K562 (cell line): ENCODE data around the gene SUPT7L. TPM values are rescaled to one million over a fixed set of nuclear protein-coding genes. Genes with fewer than 3 reads are reported as not detected.

ENCODE experiments used
- ATAC-seq: fragments of 200-7000 bp; cut with Tn5 transposase; 3 replicates; pipeline ENCODE4 v1.9.1; 2020; ENCODE audit warnings: moderate library complexity
- BruUV-seq: library from RNA; stranded (reverse); fragments of 400-500 nt; replicated peaks from 2 replicates; lab custom pipeline; 2021; lab: Mats Ljungman, UMichigan
- CTCF ChIA-PET: fragments of 300-600 bp; formaldehyde crosslinking; extraction: SDS; loops from one replicate; lab custom pipeline; 2021; ENCODE audit warnings: low intra/inter-chr PET ratio; lab: Yijun Ruan, JAX
- POLR2A ChIA-PET: fragments of 300-600, 350-650 bp; sonication (Branson Sonifier 250); formaldehyde crosslinking; extraction: SDS; loops from one replicate; lab custom pipeline; 2021; ENCODE audit warnings: antibody characterized with exemption, inconsistent platforms; lab: Yijun Ruan, JAX
- DNase-seq, 4 experiments: peaks; one replicate each; pipeline versions ENCODE4 v3.0.0 to v3.0.0-alpha.2; 2011 to 2018; ENCODE audit warnings: low spot score in 3 of 4, mixed read lengths in 3 of 4; ENCODE audit errors: extremely low read depth in 1 of 4
- FAIRE-seq: peaks from 2 replicates; lab custom pipeline; 2011; peaks lifted over from hg19 to GRCh38; lab: Jason Lieb, UNC
- H2AFZ ChIP-seq: 2 replicates; pipeline ENCODE4 v1.6.0; 2011; ENCODE audit warnings: low read depth, low read length, control low read depth, inconsistent platforms
- H3K27ac ChIP-seq: fragments of 200-600 bp; 3 replicates; pipeline ENCODE4 v1.8.0; 2011; ENCODE audit warnings: low read depth, mild to moderate bottlenecking, control low read depth, inconsistent platforms, low read length, moderate library complexity, mixed read lengths; ENCODE audit errors: extremely low read depth
- H3K27me3 ChIP-seq, 2 experiments: fragments of 300-600 bp in 1 of 2; 2 replicates in 1 of 2; 3 replicates in 1 of 2; pipeline versions ENCODE4 v1.6.0 to v1.8.0; 2011; ENCODE audit warnings: inconsistent platforms in 2 of 2, low read length in 2 of 2, mild to moderate bottlenecking in 1 of 2, mixed read lengths in 1 of 2, moderate library complexity in 1 of 2; ENCODE audit not compliant: control insufficient read depth in 2 of 2, insufficient read depth in 2 of 2
- H3K36me3 ChIP-seq: fragments of 300-600 bp; 3 replicates; pipeline ENCODE4 v1.8.0; 2011; ENCODE audit warnings: mild to moderate bottlenecking, low read length, inconsistent platforms; ENCODE audit not compliant: control insufficient read depth, insufficient read depth
- H3K4me1 ChIP-seq, 2 experiments: fragments of 200-600 bp in 1 of 2; replicated peaks in 1 of 2; 2 replicates in 1 of 2; 3 replicates in 1 of 2; pipeline versions ENCODE4 v1.5.1 to v1.8.0; 2011; ENCODE audit warnings: inconsistent platforms in 2 of 2, low read length in 2 of 2, mild to moderate bottlenecking in 1 of 2, mixed read lengths in 1 of 2, moderate library complexity in 1 of 2; ENCODE audit not compliant: control insufficient read depth in 2 of 2, insufficient read depth in 2 of 2
- H3K4me2 ChIP-seq: 2 replicates; pipeline ENCODE4 v1.6.1; 2011; ENCODE audit warnings: low read length, control low read depth, inconsistent platforms, mixed read lengths; ENCODE audit not compliant: insufficient read depth
- H3K4me3 ChIP-seq: fragments of 200-600 bp; sonication (generic), shearing (Covaris generic); 2 replicates; pipeline ENCODE4 v1.5.1; 2016; ENCODE audit warnings: control low read depth, inconsistent platforms
- H3K79me2 ChIP-seq: fragments of 200-600 bp; 3 replicates; pipeline ENCODE4 v1.8.0; 2011; ENCODE audit warnings: low read length, inconsistent platforms; ENCODE audit not compliant: control insufficient read depth, insufficient read depth
- H3K9ac ChIP-seq, 2 experiments: 2 replicates each; pipeline versions ENCODE4 v1.6.0 to v1.6.1; 2011; ENCODE audit warnings: low read depth in 2 of 2, low read length in 2 of 2, control low read depth in 1 of 2, inconsistent platforms in 1 of 2, mild to moderate bottlenecking in 1 of 2, mixed read lengths in 1 of 2; ENCODE audit not compliant: insufficient read depth in 1 of 2
- H3K9me1 ChIP-seq: one replicate; pipeline ENCODE4 v1.6.0; 2011; ENCODE audit warnings: inconsistent platforms, mild to moderate bottlenecking, low read length, moderate library complexity; ENCODE audit not compliant: control insufficient read depth, insufficient read depth
- H3K9me3 ChIP-seq: replicated peaks from 2 replicates; pipeline ENCODE4 v1.5.1; 2011; ENCODE audit warnings: low read depth, low read length, inconsistent platforms; ENCODE audit not compliant: control insufficient read depth, insufficient read depth
- H4K20me1 ChIP-seq: replicated peaks from 2 replicates; pipeline ENCODE4 v1.6.1; 2011; ENCODE audit warnings: low read length, inconsistent platforms, mixed read lengths; ENCODE audit not compliant: control insufficient read depth, insufficient read depth
- IRF1 ChIP-seq: sonication (generic); formaldehyde crosslinking; IDR thresholded peaks from 2 replicates; pipeline ENCODE4 v1.8.0; 2022; ENCODE audit warnings: missing genetic modification reagents, mild to moderate bottlenecking, borderline replicate concordance
- KDM2B ChIP-seq: fragments of 250-450 bp; sonication (Bioruptor Pico); IDR thresholded peaks from 2 replicates; pipeline ENCODE4 v1.8.0; 2021; ENCODE audit warnings: mild to moderate bottlenecking, moderate library complexity
- TOE1 ChIP-seq, 2 experiments: fragments of 450-650 bp in 1 of 2; sonication (generic) in 1 of 2; formaldehyde crosslinking in 1 of 2; IDR thresholded peaks; 2 replicates each; pipeline versions ENCODE4 v1.7.1 to v1.8.0; 2016 to 2022; ENCODE audit warnings: borderline replicate concordance in 2 of 2, mild to moderate bottlenecking in 2 of 2, antibody characterized with exemption in 1 of 2, inconsistent platforms in 1 of 2, low read depth in 1 of 2, missing genetic modification reagents in 1 of 2, moderate library complexity in 1 of 2
- ZNF766 ChIP-seq: fragments of 200-800 bp; sonication (Bioruptor generic); conservative IDR thresholded peaks from 2 replicates; pipeline ENCODE4 v1.6.1; 2016; ENCODE audit warnings: missing genetic modification characterization, missing compliant biosample characterization
- WGBS: fragments of 100-300 bp; shearing (Covaris generic); methylation state at CpG from one replicate; pipeline ENCODE4 v1.1.6; 2016; ENCODE audit warnings: low coverage, mixed read lengths; ENCODE audit not compliant: insufficient coverage; ENCODE audit errors: missing lambda C conversion rate; 5-methylcytosine and 5-hydroxymethylcytosine counted together
- in situ Hi-C: fragments of 300-500 bp; cut with MboI; formaldehyde crosslinking; loops from 4 replicates; pipeline ENCODE4 v1.15.0; 2018; ENCODE audit warnings: inconsistent platforms, mixed read lengths
- intact Hi-C: fragments of 100-400 bp; cut with micrococcal nuclease; formaldehyde crosslinking; loops from 2 replicates; pipeline ENCODE4 v1.14.2; 2022
- polyA plus RNA-seq, 8 experiments: library from polyadenylated mRNA; depleted of rRNA in 4 of 8; stranded (reverse) in 5 of 8; unstranded in 3 of 8; fragments of >200 nt; fragmentation: Nextera tagmentation in 2 of 8; fragmentation: Illumina TruSeq in 1 of 8; extraction: Ambion mirVana in 2 of 8; extraction: Trizol in 1 of 8; gene quantifications; 2 replicates each; pipeline versions ENCODE4 v1.2.1 to v1.2.3, GENCODE V29; 2011 to 2014; ENCODE audit warnings: inconsistent platforms in 1 of 8, missing spikeins in 1 of 8
- total RNA-seq, 7 experiments: library from RNA; depleted of rRNA in 6 of 7; stranded (reverse); fragments of >200 nt in 6 of 7; fragmentation: Illumina TruSeq in 2 of 7; extraction: Trizol in 2 of 7; gene quantifications; 2 replicates each; pipeline versions ENCODE4 v1.2.1 to v1.2.3, GENCODE V29; 2011 to 2021; ENCODE audit warnings: low replicate concordance in 1 of 7
- TF ChIP-seq, protein P1 (sequence below), 2 experiments: fragments of 450-650 bp; IDR thresholded peaks; 2 replicates each; pipeline ENCODE4 v1.6.1; 2018; ENCODE audit warnings: mild to moderate bottlenecking in 2 of 2, low read depth in 1 of 2; ENCODE audit not compliant: partially characterized antibody in 2 of 2

SUPT7L gene
- total and polyA plus RNA-seq, 9 of the 15 experiments (the other 6 are each of a cell fraction or from before 2014, with no cell fraction given): 22.0 to 72.8 (median 40.2) TPM

DNA sequence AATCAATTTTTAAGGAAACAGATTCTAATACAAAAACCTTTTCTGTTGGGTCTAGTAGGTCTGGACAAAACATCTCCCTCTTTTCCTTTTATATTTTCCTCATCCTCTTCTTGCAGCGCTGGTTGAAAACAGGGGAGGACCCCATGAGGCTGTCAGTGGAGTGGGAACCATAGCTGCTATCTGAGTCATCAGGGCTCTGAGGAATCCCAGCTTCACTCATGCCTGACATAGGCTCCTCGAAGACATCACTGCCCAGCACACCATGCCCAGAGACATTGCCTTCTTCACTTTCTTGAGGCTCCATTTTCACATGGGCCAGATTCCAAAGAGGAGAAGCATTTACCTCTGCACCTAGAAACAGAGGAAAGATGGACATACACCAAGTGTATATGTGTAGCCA lies 10.0 kb downstream of the SUPT7L start:
- CTCF ChIA-PET: no interaction called here
- Histone ChIP-seq H3K27ac (no peak overlapping the region), H3K9me1 (no peaks in the 10 kb centered on the region), H3K27me3 (no peaks in the 10 kb centered on the region), H3K9ac (no peak overlapping the region), H3K4me1 (no peaks in the 10 kb centered on the region), H4K20me1 (no peaks in the 10 kb centered on the region; the same call in 1 of the 2 replicates), H3K9me3 (no peaks in the 10 kb centered on the region), H3K4me3 (no peak overlapping the region), H2AFZ (no peak overlapping the region), H3K79me2 (no peaks in the 10 kb centered on the region), H3K36me3 (peaks cover 94% of the 10 kb centered on the region), H3K4me2 (no peak overlapping the region)
- in situ Hi-C loops: no loop called here
- POLR2A ChIA-PET: interaction anchor here (0.6 to 2.4 kb wide), 2 partner anchors 10 to 71 kb away, joined by 3 to 13 read pairs; partner anchors contain the start of genes SLC4A1AP and SUPT7L
- ATAC-seq (no peak), FAIRE-seq (no peak), DNase-seq (no peak)
- no TSS peak for BruUV-seq
- intact Hi-C loops: no loop called here
- 63% methylated on average over 1 of the region's 2 CpGs for WGBS
- TF ChIP-seq IRF1 (CRISPR knock-in tag) (no peak), TOE1 (IDR thresholded peaks at IDR 0.05; ENCODE audit: borderline replicate concordance) (no peak), TOE1 (CRISPR knock-in tag; IDR thresholded peaks at IDR 0.05; ENCODE audit: borderline replicate concordance, low read depth) (no peak), KDM2B (CRISPR knock-in tag) (no peak), ZNF766 (CRISPR knock-in tag) (no peak)
- TF ChIP-seq, protein P1, sequence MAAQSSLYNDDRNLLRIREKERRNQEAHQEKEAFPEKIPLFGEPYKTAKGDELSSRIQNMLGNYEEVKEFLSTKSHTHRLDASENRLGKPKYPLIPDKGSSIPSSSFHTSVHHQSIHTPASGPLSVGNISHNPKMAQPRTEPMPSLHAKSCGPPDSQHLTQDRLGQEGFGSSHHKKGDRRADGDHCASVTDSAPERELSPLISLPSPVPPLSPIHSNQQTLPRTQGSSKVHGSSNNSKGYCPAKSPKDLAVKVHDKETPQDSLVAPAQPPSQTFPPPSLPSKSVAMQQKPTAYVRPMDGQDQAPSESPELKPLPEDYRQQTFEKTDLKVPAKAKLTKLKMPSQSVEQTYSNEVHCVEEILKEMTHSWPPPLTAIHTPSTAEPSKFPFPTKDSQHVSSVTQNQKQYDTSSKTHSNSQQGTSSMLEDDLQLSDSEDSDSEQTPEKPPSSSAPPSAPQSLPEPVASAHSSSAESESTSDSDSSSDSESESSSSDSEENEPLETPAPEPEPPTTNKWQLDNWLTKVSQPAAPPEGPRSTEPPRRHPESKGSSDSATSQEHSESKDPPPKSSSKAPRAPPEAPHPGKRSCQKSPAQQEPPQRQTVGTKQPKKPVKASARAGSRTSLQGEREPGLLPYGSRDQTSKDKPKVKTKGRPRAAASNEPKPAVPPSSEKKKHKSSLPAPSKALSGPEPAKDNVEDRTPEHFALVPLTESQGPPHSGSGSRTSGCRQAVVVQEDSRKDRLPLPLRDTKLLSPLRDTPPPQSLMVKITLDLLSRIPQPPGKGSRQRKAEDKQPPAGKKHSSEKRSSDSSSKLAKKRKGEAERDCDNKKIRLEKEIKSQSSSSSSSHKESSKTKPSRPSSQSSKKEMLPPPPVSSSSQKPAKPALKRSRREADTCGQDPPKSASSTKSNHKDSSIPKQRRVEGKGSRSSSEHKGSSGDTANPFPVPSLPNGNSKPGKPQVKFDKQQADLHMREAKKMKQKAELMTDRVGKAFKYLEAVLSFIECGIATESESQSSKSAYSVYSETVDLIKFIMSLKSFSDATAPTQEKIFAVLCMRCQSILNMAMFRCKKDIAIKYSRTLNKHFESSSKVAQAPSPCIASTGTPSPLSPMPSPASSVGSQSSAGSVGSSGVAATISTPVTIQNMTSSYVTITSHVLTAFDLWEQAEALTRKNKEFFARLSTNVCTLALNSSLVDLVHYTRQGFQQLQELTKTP (IDR thresholded peaks at IDR 0.05; ENCODE audit: low read depth in 1 of 2, partially characterized antibody in 2 of 2): no peak
